ENCODE data around the gene CCL13.

The CCL13 gene

DNA sequence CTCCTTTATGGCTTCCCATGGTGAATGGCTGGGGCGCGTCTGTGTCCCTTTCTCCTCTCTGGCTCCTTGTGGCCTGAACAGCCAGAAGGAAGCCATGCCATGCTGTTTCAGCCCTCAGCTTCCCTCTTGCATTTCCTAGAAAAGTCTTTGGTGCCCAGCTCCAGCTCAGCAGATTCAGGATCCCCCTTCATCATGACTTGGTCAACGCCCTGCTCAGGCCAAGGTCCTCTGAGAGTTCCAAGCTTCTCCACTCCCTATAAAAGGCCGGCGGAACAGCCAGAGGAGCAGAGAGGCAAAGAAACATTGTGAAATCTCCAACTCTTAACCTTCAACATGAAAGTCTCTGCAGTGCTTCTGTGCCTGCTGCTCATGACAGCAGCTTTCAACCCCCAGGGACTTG is at the start of gene CCL13:
Gene CCL13, plus strand, starts transcription at position 287 of the 400 bp plus-strand sequence. Its CDS starts 47 bp downstream, at position 334.
- no peak within 1 kb of the TSS for H3K4me3 ChIP-seq (ENCODE audit: low read depth, low read length)
- no peak for TF ChIP-seq CTCF (conservative IDR thresholded peaks at IDR 0.05; ENCODE audit: low read depth, low read length)
- DNase-seq (ENCODE audit: low read depth), result no peak

DNA sequence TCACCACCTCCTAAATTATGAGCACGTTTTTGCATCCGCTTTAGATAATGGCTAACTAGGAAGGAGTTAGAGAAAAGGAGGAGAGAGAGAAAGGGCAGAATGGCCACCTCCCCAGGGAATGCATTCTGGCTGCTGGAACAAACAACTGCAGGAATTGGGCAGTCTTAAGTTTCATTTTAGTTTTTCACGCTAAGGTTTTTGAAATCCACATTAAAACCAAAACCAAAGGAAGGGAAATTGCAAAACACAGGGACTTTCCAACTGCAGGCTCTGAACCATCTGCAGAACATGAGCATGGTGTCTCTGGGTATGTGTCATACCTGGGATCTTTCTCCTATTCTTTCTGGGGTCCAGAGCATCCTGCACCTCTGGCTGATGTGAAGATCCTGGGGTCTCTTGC is 49.2 kb upstream of the CCL13 start:
- DNase-seq (ENCODE audit: low read depth), result peak; percentile 79
- no peak overlapping the region for H3K4me3 ChIP-seq (ENCODE audit: low read depth, low read length)
- no peak for TF ChIP-seq CTCF (conservative IDR thresholded peaks at IDR 0.05; ENCODE audit: low read depth, low read length)

DNA sequence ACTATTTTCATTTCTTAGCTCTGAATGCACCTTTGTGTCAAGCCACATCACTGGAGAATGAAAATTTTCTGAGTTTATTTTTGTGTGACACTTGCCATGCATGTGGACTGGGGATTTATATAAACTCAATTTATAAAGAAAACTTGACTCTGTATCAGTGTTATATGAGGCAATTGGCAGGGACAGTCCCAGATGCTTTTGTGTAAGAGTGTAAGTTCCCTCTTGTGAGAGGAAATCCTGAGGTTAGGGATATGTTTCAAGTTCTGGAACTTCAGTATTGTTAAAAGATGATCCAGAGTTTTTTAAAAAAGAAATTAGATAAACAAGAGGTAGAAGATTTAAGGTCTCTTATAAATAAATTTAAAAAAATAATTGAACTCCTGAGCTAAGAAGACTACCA is 47.9 kb upstream of the CCL13 start:
- H3K4me3 ChIP-seq (ENCODE audit: low read depth, low read length), result no peak overlapping the region
- peak; percentile 14 for DNase-seq (ENCODE audit: low read depth)
- no peak for TF ChIP-seq CTCF (conservative IDR thresholded peaks at IDR 0.05; ENCODE audit: low read depth, low read length)

GRCh38 chr17:34311291-34311690 is 45.0 kb upstream of the CCL13 start:
- TF ChIP-seq CTCF (conservative IDR thresholded peaks at IDR 0.05; ENCODE audit: low read depth, low read length), result no peak
- DNase-seq (ENCODE audit: low read depth), result no peak
- H3K4me3 ChIP-seq (ENCODE audit: low read depth, low read length), result no peak overlapping the region

GRCh38 chr17:34312080-34312479 is 44.2 kb upstream of the CCL13 start:
- TF ChIP-seq CTCF (conservative IDR thresholded peaks at IDR 0.05; ENCODE audit: low read depth, low read length), result no peak
- DNase-seq (ENCODE audit: low read depth), result peak; percentile 85
- H3K4me3 ChIP-seq (ENCODE audit: low read depth, low read length), result no peak overlapping the region

DNA sequence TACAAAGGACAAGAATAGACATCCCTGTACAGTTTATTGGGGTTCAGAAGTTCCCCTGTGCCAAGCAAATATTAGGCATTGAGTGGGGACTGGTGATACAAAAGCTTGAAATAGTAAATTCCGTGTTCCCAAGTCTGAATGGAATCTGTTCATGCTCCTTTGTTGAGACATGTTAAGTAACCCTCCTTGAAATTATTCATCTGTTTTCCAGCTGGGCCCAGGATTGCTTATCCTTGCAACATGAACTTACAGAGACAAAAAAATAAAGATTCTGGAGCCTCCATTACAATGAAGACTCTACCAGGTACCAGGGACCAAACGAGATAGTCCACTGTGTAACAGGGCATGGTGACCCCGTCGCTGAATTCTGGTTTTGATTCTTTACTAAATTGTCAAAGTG is 43.1 kb upstream of the CCL13 start:
- no peak overlapping the region for H3K4me3 ChIP-seq (ENCODE audit: low read depth, low read length)
- peak; percentile 40 for DNase-seq (ENCODE audit: low read depth)
- TF ChIP-seq CTCF (conservative IDR thresholded peaks at IDR 0.05; ENCODE audit: low read depth, low read length), result no peak

GRCh38 chr17:34314279-34314678 is 42.0 kb upstream of the CCL13 start:
- no peak for TF ChIP-seq CTCF (conservative IDR thresholded peaks at IDR 0.05; ENCODE audit: low read depth, low read length)
- peak; percentile 65 for DNase-seq (ENCODE audit: low read depth)

More at GRCh38 chr17:34314279-34314678, 42.0 kb upstream of the CCL13 start:
- H3K4me3 ChIP-seq (ENCODE audit: low read depth, low read length), result no peak overlapping the region

All from choroid plexus epithelial cell (primary cell).